AG08395 (cell line): Measurements from ENCODE around the gene ADCY10.

Experiments used
- DNase-seq: peaks from one replicate; pipeline ENCODE4 v3.0.0; 2012; ENCODE audit warnings: mixed read lengths, low spot score

ADCY10 gene

DNA sequence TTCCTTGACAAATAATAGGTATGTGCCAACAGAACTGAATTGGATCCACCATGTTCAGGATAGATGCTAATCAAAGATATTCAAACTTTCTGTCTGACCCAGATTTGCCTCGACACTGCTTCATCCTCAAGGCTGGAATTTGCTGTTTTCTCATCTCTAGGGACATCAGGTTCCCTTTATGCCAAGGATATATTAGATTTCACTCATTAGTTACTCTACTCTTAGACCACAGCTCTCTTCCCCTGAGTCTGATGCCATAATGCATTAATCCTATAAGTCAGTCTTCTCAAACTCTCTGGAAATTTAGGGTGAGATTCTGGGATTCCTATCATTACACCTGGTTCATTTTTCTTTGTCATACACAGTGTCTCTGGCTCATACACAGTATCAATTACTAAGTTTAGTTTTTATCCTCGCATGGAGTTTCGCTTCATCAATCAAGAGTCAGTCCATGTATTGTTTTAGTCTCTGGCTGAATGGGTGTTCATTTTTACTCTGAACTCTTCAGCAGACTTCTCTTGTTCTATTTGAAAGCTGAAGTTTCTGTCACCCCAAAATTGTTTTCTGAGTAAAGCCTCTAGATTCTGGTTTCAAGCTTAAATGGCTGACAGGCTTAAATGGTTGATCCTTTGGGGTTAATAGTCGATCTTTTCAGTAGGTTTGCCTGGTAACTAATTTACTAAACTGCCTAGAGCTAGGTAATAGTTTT, 13.3 kb upstream of the ADCY10 start:
- DNase-seq: no peak

DNA sequence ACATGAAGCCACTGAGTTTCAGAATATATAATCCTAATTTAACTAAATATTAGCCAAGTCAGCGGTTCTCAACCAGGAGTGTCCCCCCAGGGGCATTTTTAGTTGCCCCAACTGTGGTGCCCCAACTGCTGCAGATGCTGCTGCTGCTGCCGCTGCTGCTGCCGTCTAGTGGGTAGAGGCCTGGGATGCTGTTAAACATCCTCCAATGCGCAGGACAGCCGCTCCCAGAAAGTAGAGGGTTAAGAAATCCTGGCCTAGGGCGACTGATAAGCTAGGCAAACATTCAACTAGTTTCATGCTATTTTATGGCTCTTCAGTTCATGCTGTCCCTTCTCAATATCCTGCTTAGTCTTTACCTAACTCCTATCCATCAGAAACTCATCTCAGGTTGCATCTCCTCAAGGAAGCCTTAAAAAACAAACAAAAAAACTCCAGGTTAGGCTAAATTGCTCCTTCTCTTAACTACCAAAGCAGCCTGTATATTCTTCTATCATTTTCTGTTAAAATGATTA, 12.6 kb upstream of the ADCY10 start:
- no peak for DNase-seq

DNA sequence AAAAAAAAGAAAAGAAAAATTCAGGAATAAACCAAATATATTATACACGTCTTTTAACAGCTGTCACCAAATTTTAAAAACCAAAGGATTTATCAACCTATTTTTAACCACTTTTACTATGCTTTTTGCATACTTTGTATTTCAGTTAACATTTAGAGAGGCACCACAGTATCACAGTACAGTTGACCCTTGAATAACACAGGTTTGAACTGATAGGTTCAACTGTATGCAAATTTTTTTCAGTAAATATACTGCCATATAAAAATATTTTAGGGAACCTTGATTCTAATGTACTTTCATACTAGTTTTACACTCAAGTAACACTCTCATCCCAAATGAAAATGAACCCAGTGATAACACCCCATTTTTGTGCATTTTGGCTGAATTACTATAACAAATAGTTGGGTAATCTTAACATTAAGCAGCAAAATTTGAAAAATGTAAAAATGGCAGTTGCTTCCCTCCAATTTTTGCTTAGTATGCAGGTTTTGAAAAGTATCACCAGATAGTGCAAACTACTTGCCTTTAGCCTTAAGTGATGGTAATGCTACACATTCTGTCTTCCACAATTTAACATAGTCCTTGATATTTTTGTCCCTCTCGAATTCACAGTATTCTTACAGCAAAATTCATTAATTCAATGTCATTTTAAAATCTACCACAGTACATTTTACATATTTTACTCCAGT, 10.8 kb upstream of the ADCY10 start:
- DNase-seq: no peak

DNA sequence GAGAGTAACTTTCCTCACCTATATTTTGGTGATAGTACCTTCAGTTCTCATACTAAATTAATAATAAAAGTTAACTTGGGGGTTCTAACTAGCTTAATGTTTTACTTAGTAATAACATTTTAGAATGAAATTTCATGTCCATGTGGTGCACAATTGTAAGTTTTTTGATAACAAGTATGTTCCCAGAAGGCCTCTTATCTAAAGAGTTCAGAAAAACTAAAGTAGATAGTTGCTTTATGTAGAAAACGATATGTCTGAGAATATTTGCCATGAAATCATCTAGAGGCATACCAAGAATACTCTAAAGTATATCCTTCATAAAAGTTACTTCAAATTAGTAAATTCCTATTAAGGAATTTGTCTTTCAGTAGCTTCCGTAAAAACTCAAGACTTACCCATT, 10.2 kb upstream of the ADCY10 start:
- no peak for DNase-seq

DNA sequence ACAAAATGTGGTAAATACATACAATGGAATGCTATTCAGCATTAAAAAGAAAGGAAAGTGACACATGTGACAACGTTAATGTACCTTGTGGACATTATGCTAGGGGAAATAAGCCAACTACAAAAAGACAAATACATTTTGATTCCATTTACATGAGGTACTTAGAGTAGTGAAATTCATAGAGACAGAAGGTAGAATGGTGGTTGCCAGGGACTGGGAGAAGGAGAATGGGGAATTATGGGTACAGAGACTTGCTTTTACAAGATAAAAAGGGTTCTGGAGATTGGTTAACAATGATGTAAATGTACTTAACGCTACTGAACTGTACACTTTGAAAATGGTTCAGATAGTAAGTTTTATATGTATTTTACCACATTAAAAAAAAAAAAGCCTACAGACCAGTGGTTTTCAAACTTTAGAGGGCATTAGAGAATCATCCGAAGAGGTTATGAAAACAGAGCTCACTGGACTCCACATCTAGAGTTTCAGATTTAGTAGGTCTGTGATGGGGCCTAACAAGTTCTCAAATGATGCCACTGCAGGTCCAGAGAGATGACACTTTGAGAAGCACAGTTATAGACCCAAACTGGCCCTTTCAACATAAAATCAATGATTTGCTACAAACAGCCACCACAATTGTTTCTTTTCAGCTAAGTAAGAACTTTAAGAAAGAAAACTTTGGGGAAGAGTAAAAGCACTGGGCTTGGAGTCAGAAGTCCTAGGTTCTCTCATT, 9.6 kb upstream of the ADCY10 start:
- no peak for DNase-seq

DNA sequence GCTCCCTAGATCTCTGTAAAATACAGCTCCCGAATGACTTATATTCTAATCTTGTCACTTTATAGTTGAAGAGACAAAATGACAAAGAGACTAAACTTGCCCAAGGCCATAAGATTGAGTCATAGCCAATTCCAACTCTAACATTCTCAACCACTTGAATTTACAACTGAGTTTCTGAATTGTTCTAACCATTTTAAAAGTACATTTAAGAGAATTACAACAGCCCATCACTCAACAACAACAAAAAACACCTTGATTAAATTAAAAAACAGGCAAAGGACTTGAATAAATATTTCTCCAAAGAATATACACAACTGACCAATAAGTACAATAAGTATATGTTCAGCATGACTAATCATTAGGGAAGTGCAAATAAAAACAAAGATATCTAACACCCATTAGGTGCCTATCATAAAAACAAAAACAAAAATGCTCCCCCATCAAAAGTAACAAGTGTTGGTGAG, 8.7 kb upstream of the ADCY10 start:
- DNase-seq: no peak

DNA sequence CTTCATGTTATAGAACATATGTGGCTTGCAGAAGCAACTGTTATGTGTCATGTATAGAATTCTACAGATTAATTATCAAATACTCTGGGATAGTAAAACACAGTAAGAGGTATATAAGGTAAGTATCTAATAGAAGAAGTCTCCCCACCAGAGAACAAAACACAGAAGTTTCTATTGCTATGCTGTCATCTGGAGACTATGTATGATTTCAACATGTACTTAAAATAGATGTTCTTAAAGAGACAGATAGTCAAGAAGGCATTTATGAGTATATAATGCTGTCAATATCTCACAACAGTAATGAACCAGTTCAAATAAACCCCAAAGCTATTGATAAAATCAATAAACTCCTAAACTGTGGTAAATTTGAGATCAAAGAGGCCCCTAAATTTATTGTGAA, 8.1 kb upstream of the ADCY10 start:
- DNase-seq: peak; percentile 37

DNA sequence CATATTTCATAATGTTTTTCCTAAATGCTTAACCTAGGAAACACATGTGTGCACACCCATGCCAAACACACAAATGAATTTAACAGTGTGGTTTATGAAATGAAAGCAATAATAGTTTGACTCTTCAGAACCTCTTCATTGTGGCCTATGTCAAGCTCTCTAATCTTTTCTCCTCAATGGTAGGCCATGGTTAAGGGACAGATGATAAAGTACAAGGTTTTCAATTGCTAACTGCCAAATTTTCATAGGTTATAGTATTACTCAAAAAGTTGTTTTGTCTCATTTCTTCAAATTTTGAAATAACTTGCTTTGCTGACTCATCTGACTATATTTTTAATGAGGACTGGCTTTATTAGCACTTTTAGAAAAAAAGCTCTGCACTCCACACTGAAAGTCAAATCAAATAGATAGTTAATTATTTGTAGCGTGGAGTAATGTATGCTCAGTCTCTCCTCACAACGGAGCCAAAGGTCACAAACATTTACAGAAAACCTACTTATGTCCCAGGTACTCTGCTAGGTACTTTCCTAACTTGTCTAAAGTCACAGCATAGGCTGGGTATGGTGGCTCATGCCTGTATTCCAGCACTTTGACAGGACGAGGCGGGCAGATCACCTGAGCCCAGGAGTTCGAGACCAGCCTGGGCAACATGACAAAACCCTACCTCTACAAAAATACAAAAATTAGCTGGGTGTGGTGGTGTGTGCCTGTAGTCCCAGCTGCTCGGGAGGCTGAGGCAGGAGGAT, 3.0 kb upstream of the ADCY10 start:
- DNase-seq: no peak

DNA sequence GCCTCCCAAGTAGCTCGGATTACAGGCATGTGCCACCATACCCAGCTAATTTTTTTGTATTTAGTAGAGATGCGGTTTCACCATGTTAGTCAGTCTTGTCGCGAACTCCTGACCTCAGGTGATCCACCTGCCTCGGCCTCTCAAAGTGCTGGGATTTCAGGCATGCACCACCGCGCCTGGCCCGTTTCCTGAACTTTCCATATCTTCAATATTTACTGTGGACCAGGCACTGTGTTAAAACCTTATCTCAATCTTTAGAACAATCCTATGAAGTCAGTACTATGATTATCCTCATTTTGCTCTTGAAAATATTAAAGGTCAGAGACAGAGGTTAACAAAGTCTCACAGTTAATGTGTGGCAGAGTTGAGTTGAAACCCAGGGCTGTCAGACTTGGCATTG, 1.6 kb upstream of the ADCY10 start:
- DNase-seq: no peak

DNA sequence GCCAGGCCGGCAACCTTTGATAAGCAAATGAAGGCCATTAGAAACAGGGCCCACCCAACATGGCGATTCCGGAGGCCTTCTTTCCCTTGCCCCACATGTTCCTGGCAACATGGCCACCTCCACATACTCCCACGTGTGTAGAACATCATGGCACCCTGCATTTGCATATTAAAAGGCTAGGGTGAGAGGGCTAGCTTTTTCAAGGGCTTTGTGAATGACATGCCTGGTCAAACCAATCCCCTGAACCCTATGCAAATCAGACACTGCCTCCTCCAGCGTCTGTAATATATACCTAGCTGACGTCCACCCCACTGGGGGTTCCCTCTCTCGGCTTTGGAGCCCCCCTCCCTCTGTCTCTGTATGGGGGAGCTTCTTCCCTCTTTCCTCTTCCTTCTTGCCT, 1.6 kb downstream of the ADCY10 start:
- DNase-seq: no peak

DNA sequence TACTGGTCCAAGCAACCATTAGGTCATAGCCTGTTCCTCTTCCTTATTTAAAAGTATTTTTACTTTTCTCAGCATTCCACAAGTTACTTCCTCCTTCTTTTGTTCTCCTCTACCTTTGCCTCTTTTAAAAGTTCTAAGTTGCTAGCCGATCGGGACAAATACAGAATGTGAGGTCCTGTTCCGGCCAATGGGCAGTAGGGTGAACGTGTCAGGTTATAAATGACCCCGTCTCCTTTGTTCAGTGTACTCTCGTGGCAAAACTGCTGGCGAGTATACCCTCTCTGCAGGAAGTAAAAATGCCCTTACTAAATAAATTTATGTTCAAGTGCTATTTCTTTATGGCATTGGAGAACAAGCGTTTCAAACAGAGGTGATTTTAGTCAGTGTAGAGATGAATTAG, 2.5 kb downstream of the ADCY10 start:
- DNase-seq: no peak

DNA sequence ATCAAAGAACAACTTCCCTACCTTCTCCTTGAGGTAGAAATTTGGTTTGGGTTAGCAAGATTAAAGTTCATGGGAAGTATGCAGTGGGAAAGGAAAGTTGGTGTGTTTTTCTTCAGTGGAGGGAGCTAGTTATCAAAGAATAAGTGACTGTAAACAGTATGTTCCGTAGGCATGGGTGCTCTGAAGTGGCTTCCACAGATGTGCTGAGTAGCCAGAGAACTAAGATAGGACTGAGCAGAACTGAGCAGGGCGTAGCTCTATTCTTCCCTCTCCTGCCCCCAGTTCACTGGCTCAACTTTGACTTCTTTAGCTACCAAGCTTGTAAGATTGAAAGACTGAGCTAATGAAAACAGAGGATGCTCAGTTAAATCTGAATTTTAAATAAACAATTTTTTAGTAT, 3.4 kb downstream of the ADCY10 start:
- DNase-seq: no peak

DNA sequence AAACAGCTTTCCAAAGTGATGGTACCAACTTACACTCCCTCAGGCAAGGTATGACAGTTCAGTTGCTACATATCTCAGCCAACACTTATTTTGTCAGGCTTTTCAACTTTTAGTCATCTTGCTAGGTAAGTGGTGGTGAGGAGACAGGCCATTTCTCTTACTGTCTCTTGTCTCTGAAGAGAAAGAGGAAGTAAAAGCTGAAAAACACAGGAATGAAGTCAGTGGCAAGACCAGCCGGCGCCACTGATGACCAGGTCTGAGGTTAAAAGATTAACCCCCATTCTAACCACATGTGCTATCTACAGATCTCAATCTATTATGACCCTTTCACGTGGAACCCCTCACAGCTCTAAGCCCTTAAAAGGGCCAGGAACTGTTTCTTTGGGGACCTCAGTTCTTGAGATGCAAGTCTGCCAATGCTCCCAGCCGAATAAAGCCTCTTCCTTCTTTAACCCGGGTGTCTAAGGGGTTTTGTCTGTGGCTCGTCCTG, 4.2 kb downstream of the ADCY10 start:
- DNase-seq: no peak

DNA sequence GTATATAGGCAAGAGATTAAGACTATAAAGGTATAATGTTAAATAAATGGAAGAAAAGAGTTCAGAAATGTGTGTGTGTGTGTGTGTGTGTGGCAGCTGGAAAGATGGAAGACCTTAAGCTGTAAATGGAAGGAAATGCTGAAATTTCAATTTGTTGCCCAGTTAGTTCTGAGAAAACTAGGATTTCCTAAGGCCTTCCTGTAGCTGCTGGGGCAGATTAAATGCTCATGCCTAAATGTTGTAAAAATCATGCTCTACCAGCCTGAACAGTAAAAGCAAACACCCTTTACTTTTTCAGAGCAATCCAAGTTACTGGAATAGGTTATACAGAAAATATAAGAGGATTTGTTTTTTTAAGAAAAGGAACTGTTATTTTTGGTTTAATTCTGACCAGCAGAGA, 8.3 kb downstream of the ADCY10 start:
- DNase-seq: no peak

DNA sequence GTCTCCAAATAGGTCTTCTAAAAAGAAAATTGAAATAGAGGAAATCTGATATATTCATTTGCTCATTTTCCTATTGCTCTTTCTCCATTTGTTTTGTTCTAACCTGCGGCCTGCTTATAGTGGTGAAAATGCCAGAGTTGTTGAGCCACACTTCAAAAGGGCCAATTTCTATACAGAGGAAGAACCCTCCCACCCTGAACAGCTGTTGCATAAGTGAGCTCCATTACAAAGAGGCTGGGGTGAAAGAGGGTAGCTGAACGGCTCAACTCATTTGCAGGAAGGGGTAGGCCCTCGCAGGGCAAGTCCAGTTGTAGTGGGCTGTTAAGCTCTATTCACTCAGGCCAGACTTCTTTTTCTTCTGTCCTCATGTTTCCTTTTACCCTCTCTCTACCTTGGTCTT, 8.8 kb downstream of the ADCY10 start:
- no peak for DNase-seq

DNA sequence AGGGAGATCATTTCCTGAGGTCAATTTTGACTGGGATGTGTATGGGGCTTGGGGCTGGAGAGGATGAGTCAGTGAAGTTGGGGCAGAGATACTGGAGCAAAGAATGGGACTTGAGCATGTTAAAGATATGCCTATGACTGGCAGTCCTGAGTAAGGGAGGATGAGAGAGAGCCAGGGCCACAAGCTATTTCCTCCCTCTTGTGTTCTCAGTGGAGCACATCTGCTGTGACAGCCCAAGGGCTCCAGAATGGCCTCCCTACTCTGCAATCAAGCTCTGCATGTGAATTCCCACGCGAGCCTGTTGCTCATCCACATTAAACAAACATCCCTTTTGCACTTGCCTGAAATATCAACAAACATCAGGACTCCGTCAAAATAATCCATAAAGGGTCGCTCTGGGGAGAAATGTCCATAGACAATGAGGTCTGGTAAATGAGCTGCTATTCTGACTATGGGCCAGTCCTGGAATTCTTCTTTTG, 9.2 kb downstream of the ADCY10 start:
- DNase-seq: peak; percentile 62

DNA sequence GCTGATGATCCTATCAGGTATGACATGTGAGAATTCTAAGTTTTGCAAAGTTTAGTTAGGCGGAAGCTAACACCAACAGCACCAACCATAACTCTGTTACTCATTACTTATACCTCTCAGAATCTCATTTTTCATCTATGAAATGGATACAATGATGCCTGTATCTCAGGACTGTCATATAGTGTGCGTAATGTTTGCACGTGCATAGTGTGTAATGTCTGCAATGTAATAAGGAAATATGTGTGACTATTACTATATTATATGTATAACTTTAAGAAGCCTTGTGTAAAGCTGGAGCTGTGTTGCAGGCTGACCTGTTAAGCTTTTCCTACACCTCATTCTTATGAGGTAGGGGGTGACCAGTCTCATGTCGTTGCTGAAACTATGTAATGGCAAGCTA, 13.0 kb downstream of the ADCY10 start:
- DNase-seq: no peak

DNA sequence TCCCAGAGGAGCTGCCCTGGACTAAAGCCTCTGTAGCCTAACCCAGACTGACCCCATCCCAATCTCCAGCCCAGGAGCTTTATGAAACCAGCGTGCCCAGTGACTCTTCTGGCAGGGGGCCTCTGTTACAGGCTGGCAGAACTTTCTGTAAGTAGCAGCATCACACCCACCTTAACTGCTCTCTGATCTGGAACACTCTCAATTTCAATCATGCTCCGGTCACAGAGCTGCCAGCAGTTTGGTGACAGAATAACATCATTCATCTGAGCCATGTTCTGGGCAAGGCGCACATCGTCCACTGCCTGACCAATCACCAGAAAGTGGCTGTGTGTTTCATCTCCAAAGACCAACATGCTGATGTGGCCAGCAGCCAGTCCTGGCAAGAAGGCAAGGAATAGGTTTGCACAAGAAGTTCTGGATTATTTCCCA, 14.7 kb downstream of the ADCY10 start:
- peak; percentile 60 for DNase-seq

DNA sequence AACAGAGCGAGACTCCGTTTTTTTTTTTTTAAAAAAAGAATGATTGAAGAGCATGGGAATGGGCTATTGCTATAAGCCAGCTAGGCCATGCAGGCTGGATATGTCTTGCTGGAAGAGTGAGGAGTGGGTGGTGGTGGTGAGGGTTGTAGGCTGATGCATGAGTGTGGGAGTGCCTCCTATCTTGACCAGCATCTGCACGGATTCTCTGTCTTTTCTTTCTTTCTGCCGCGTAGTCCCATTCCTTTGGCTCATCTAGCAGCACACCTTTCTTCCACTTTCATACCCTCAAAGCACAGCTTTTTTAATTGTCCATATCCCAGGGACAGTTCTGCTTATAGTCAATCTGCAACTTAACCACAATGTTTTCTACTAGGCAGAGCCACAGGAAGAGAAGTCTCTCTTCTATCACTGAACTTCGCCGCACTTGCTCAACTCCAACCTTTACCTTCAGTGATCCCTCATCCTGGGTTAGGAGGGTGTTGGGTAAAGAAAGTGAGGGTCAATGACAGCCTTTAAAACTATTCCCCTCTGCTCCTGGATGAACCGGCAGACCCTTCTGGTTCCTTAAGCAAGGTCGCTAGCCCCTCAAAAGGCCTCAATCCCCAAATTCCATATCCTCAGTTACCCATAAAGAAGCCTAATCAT, 15.2 kb downstream of the ADCY10 start:
- no peak for DNase-seq

DNA sequence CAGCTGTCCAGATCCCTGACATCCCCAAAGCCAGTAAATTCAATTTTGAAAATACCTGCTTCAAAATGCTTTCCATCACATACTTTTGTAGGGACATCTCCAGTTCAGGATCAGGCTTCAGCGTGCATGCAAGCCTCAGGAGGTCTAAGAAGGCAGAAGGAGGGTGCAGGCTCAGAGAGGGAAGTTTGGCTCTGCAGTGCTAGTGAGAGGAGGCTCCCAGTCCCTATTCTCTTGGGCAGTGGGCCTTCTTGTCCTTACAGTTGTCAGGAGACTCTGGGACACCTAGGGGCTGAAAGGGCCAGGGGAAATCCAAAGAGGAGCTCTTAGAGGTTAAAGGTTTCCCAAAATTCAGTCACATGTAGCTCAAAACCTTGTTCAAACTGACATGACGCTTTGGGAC, 20.1 kb downstream of the ADCY10 start:
- DNase-seq: no peak

DNA sequence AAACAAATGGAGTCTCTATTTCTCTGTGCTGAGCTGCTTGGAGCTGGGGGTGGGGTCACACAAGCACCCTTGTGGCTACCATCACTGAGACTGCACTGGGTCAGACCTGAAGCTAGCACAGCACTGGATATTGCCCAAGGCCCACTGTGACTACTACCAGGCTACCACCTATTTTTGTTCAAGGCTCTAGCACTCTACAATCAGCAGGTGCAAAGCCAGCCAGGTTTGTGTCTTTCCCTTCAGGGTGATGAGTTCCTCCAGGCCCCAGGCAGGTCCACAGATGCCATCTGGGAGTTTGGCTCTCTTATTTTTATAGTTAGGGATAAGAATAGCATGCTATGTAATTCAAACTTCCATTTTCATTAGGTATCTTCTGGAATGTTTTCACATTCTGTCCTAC, 23.5 kb downstream of the ADCY10 start:
- no peak for DNase-seq
